Choroid plexus epithelial cell (primary cell): ENCODE data around the gene ITGAV.

Experiments
- DNase-seq: peaks from one replicate; pipeline ENCODE4 v3.0.0-alpha.2; 2010; ENCODE audit warnings: low read depth
- H3K4me3 ChIP-seq: 2 replicates; pipeline ENCODE4 v1.5.1; 2011; ENCODE audit warnings: low read depth, mild to moderate bottlenecking, control low read depth, low read length, moderate library complexity
- CTCF ChIP-seq: conservative IDR thresholded peaks from 2 replicates; pipeline ENCODE4 v1.5.1; 2011; ENCODE audit warnings: low read depth, mild to moderate bottlenecking, control low read depth, inconsistent platforms, low read length, moderate library complexity

The ITGAV gene

GRCh38 chr2:186718903-186719302, 129.0 kb downstream of the ITGAV start:
- no peak for DNase-seq
- H3K4me3 ChIP-seq = no peak overlapping the region
- TF ChIP-seq CTCF = no peak

GRCh38 chr2:186721956-186722355, 132.1 kb downstream of the ITGAV start:
- no peak for DNase-seq
- no peak overlapping the region for H3K4me3 ChIP-seq
- no peak for TF ChIP-seq CTCF

GRCh38 chr2:186724736-186725135, 134.9 kb downstream of the ITGAV start:
- no peak for TF ChIP-seq CTCF
- peak; percentile 30 for DNase-seq
- H3K4me3 ChIP-seq = no peak overlapping the region

GRCh38 chr2:186725783-186726182, 135.9 kb downstream of the ITGAV start:
- TF ChIP-seq CTCF = no peak
- DNase-seq = no peak
- no peak overlapping the region for H3K4me3 ChIP-seq

- peak; percentile 15 for DNase-seq
- no peak for TF ChIP-seq CTCF
- no peak overlapping the region for H3K4me3 ChIP-seq
Observed at GRCh38 chr2:186726938-186727337, 137.1 kb downstream of the ITGAV start.

- no peak for DNase-seq
- H3K4me3 ChIP-seq = no peak overlapping the region
- TF ChIP-seq CTCF = no peak
Observed at GRCh38 chr2:186728631-186729030, 138.8 kb downstream of the ITGAV start.
